Liver (tissue), 9 donors: ENCODE data around the gene PRKCH. TPM values are rescaled to one million over a fixed set of nuclear protein-coding genes. Genes with fewer than 3 reads are reported as not detected.

Experiments used
- DNase-seq: peaks from one replicate; pipeline ENCODE4 v3.0.0-alpha.2; 2017; ENCODE audit warnings: low spot score
- H3K27ac ChIP-seq, 2 donors: one replicate each; pipeline ENCODE4 v1.7.0; 2013; ENCODE audit warnings: inconsistent platforms in 2 of 2, low read length in 2 of 2, control low read depth in 1 of 2, low read depth in 1 of 2, mild to moderate bottlenecking in 1 of 2
- H3K27me3 ChIP-seq, 4 donors: one replicate each; pipeline versions ENCODE4 v1.6.1 to v1.7.0; 2013; ENCODE audit warnings: low read length in 3 of 4, inconsistent platforms in 1 of 4, mild to moderate bottlenecking in 1 of 4, moderate library complexity in 1 of 4; ENCODE audit not compliant: control insufficient read depth in 4 of 4, insufficient read depth in 4 of 4
- H3K36me3 ChIP-seq, 4 donors: one replicate each; pipeline versions ENCODE4 v1.6.1 to v1.7.0; 2013; ENCODE audit warnings: low read length in 3 of 4, mild to moderate bottlenecking in 3 of 4, low read depth in 1 of 4, moderate library complexity in 1 of 4; ENCODE audit not compliant: control insufficient read depth in 4 of 4, insufficient read depth in 3 of 4
- H3K4me1 ChIP-seq, 4 donors: one replicate each; pipeline versions ENCODE4 v1.6.1 to v1.7.0; 2013; ENCODE audit warnings: low read length in 3 of 4, mild to moderate bottlenecking in 3 of 4, moderate library complexity in 1 of 4; ENCODE audit not compliant: control insufficient read depth in 4 of 4, insufficient read depth in 4 of 4
- H3K4me3 ChIP-seq, 3 donors: one replicate each; pipeline versions ENCODE4 v1.6.1 to v1.7.0; 2013; ENCODE audit warnings: low read length in 3 of 3, control low read depth in 1 of 3, low read depth in 1 of 3, mild to moderate bottlenecking in 1 of 3
- H3K9ac ChIP-seq, 2 donors: one replicate each; pipeline ENCODE4 v1.7.0; 2013; ENCODE audit warnings: low read length in 2 of 2, mild to moderate bottlenecking in 2 of 2, moderate library complexity in 2 of 2, control low read depth in 1 of 2, low read depth in 1 of 2
- H3K9me3 ChIP-seq, 4 donors: one replicate each; pipeline versions ENCODE4 v1.6.1 to v1.7.0; 2013; ENCODE audit warnings: low read length in 3 of 4; ENCODE audit not compliant: control insufficient read depth in 4 of 4
- ATF3 ChIP-seq: IDR thresholded peaks from 2 replicates; pipeline ENCODE4 v1.6.1; 2016; ENCODE audit warnings: antibody characterized with exemption
- CTCF ChIP-seq: fragments of 150-350 bp; IDR thresholded peaks from 2 replicates; pipeline ENCODE4 v1.5.1; 2017; ENCODE audit warnings: improper control_type of control experiment, low read depth, low read length; ENCODE audit not compliant: missing input control
- EGR1 ChIP-seq, 2 donors: IDR thresholded peaks; 2 replicates each; pipeline ENCODE4 v1.6.1; 2016 to 2018; ENCODE audit warnings: antibody characterized with exemption in 2 of 2, low read depth in 2 of 2
- FOXA1 ChIP-seq: IDR thresholded peaks from 2 replicates; pipeline ENCODE4 v1.6.1; 2016; ENCODE audit warnings: antibody characterized with exemption
- FOXA2 ChIP-seq: IDR thresholded peaks from 2 replicates; pipeline ENCODE4 v1.6.1; 2016; ENCODE audit warnings: antibody characterized with exemption
- HNF4A ChIP-seq, 2 donors: conservative IDR thresholded peaks; 2 replicates each; pipeline ENCODE4 v1.6.1; 2016; ENCODE audit warnings: antibody characterized with exemption in 2 of 2, mild to moderate bottlenecking in 2 of 2
- JUND ChIP-seq, 2 donors: IDR thresholded peaks; 2 replicates each; pipeline ENCODE4 v1.6.1; 2016; ENCODE audit warnings: antibody characterized with exemption in 2 of 2
- MAX ChIP-seq: IDR thresholded peaks from 2 replicates; pipeline ENCODE4 v1.6.1; 2016; ENCODE audit warnings: antibody characterized with exemption
- NR2F2 ChIP-seq: IDR thresholded peaks from 2 replicates; pipeline ENCODE4 v1.6.1; 2016; ENCODE audit warnings: antibody characterized with exemption
- RAD21 ChIP-seq, 2 donors: IDR thresholded peaks; 2 replicates each; pipeline ENCODE4 v1.6.1; 2016; ENCODE audit warnings: antibody characterized with exemption in 2 of 2, mild to moderate bottlenecking in 2 of 2
- REST ChIP-seq: IDR thresholded peaks from 2 replicates; pipeline ENCODE4 v1.6.1; 2016; ENCODE audit warnings: antibody characterized with exemption, mild to moderate bottlenecking
- RXRA ChIP-seq, 2 donors: IDR thresholded peaks; 2 replicates each; pipeline ENCODE4 v1.6.1; 2017 to 2018; ENCODE audit warnings: antibody characterized with exemption in 2 of 2, mild to moderate bottlenecking in 1 of 2
- SP1 ChIP-seq: IDR thresholded peaks from 2 replicates; pipeline ENCODE4 v1.6.1; 2018; ENCODE audit warnings: antibody characterized with exemption, mild to moderate bottlenecking
- TAF1 ChIP-seq: conservative IDR thresholded peaks from 2 replicates; pipeline ENCODE4 v1.6.1; 2016; ENCODE audit warnings: antibody characterized with exemption, mild to moderate bottlenecking
- YY1 ChIP-seq: IDR thresholded peaks from 2 replicates; pipeline ENCODE4 v1.6.1; 2016; ENCODE audit warnings: antibody characterized with exemption, mild to moderate bottlenecking
- ZBTB33 ChIP-seq: IDR thresholded peaks from 2 replicates; pipeline ENCODE4 v1.6.1; 2016; ENCODE audit warnings: antibody characterized with exemption
- WGBS: extraction: QIAGEN DNeasy Blood & Tissue Kit; methylation state at CpG from one replicate; pipeline ENCODE4 v1.1.7; 2013; 5-methylcytosine and 5-hydroxymethylcytosine counted together
- polyA plus RNA-seq, 2 donors: library from polyadenylated mRNA; stranded (reverse) in 1 of 2; unstranded in 1 of 2; fragments of 200-250 nt in 1 of 2; fragments of >200 nt in 1 of 2; fragmentation: Nextera tagmentation in 1 of 2; extraction: Ambion mirVana in 1 of 2; gene quantifications; one replicate each; pipeline versions ENCODE4 v1.2.1 to v1.2.3, GENCODE V29; 2013 to 2015
- total RNA-seq, 2 donors: library from RNA; depleted of rRNA; stranded (reverse); fragments of >200 nt; gene quantifications; one replicate each; pipeline ENCODE4 v1.2.3, GENCODE V29; 2014
- donor health status: healthy.
- donor health status: healthy.
- donor health status: healthy.
- donor health status: healthy.
- donor health status: healthy.

PRKCH gene
- total and polyA plus RNA-seq, 4 donors, result 3.9 to 13.7 (median 7.0) TPM

- no peak for TF ChIP-seq NR2F2
- TF ChIP-seq REST, result no peak
- no peak for TF ChIP-seq MAX
- no peak for TF ChIP-seq RXRA (IDR thresholded peaks at IDR 0.05)
- no peak for TF ChIP-seq HNF4A (conservative IDR thresholded peaks at IDR 0.05)
- TF ChIP-seq ATF3, result no peak
- TF ChIP-seq FOXA1, result no peak
- TF ChIP-seq TAF1, result no peak
- no peak for TF ChIP-seq YY1
- no peak for TF ChIP-seq SP1
- TF ChIP-seq FOXA2, result no peak
- no peak for TF ChIP-seq RAD21 (IDR thresholded peaks at IDR 0.05)
- no peak for TF ChIP-seq ZBTB33
- no peak for TF ChIP-seq EGR1 (IDR thresholded peaks at IDR 0.05; ENCODE audit: low read depth in 2 of 2)
- no peak for DNase-seq
- Histone ChIP-seq H3K27ac (no peak overlapping the region), H3K9me3 (no peaks in the 10 kb centered on the region), H3K4me1 (no peaks in the 10 kb centered on the region), H3K9ac (no peak overlapping the region), H3K36me3 (no peaks in the 10 kb centered on the region), H3K4me3 (no peak overlapping the region), H3K27me3 (no peaks in the 10 kb centered on the region)
- WGBS, result 61% methylated on average over 8 of the region's 8 CpGs
Observed at GRCh38 chr14:61347826-61348443, 26.6 kb downstream of the PRKCH start.

GRCh38 chr14:61350427-61351270 is 29.3 kb downstream of the PRKCH start:
- Histone ChIP-seq H3K4me1 (no peaks in the 10 kb centered on the region), H3K27me3 (no peaks in the 10 kb centered on the region), H3K9ac (no peak overlapping the region), H3K36me3 (no peaks in the 10 kb centered on the region), H3K9me3 (no peaks in the 10 kb centered on the region), H3K4me3 (no peak overlapping the region), H3K27ac (no peak overlapping the region)
- 69% methylated on average over 6 of the region's 6 CpGs for WGBS
- no peak for DNase-seq
- TF ChIP-seq HNF4A (conservative IDR thresholded peaks at IDR 0.05) (no peak), JUND (IDR thresholded peaks at IDR 0.05) (no peak), CTCF (no peak), FOXA2 (no peak), SP1 (no peak), YY1 (no peak), REST (no peak), RXRA (IDR thresholded peaks at IDR 0.05) (no peak), MAX (no peak)
